Spleen (tissue), 11 donors: ENCODE data around the gene MOB3B. TPM values are rescaled to one million over a fixed set of nuclear protein-coding genes. Genes with fewer than 3 reads are reported as not detected.

Experiments used
- DNase-seq: peaks from one replicate; pipeline ENCODE4 v3.0.0-alpha.2; 2020
- H3K27ac ChIP-seq, 8 donors: fragments of 200-600 bp; sonication (generic) in 7 of 8; 1 replicate in 4 of 8; 2 replicates in 4 of 8; pipeline versions ENCODE4 v1.5.0 to v1.8.0; 2016 to 2021; ENCODE audit warnings: inconsistent platforms in 4 of 8, mild to moderate bottlenecking in 4 of 8, moderate library complexity in 1 of 8
- H3K27me3 ChIP-seq, 7 donors: fragments of 200-600 bp; sonication (generic) in 6 of 7; replicated peaks in 1 of 7; 1 replicate in 4 of 7; 2 replicates in 3 of 7; pipeline versions ENCODE4 v1.5.0 to v1.8.0; 2016 to 2021; ENCODE audit warnings: inconsistent platforms in 3 of 7, mild to moderate bottlenecking in 1 of 7
- H3K36me3 ChIP-seq, 6 donors: fragments of 200-600 bp; sonication (generic) in 5 of 6; 1 replicate in 4 of 6; 2 replicates in 2 of 6; pipeline versions ENCODE4 v1.5.0 to v1.8.0; 2016 to 2021; ENCODE audit warnings: inconsistent platforms in 2 of 6
- H3K4me1 ChIP-seq, 6 donors: fragments of 200-600 bp; sonication (generic) in 5 of 6; 1 replicate in 3 of 6; 2 replicates in 3 of 6; pipeline versions ENCODE4 v1.5.0 to v1.8.0; 2016 to 2021; ENCODE audit warnings: inconsistent platforms in 3 of 6
- H3K4me3 ChIP-seq, 8 donors: fragments of 200-600 bp; sonication (generic) in 7 of 8; 1 replicate in 4 of 8; 2 replicates in 4 of 8; pipeline versions ENCODE4 v1.5.0 to v1.8.0; 2016 to 2021; ENCODE audit warnings: inconsistent platforms in 4 of 8, mild to moderate bottlenecking in 4 of 8, moderate library complexity in 2 of 8
- H3K9me3 ChIP-seq, 8 donors: fragments of 200-600 bp; sonication (generic) in 7 of 8; 1 replicate in 4 of 8; 2 replicates in 4 of 8; pipeline versions ENCODE4 v1.5.0 to v1.8.0; 2016 to 2021; ENCODE audit warnings: inconsistent platforms in 4 of 8
- CTCF ChIP-seq, 11 experiments: fragments of 200-600 bp in 7 of 11; fragments of 450-650 bp in 4 of 11; sonication (generic) in 4 of 11; IDR thresholded peaks in 8 of 11; conservative IDR thresholded peaks in 3 of 11; 1 replicate in 7 of 11; 2 replicates in 4 of 11; pipeline versions ENCODE4 v1.4.0 to v1.8.0; 2016 to 2021; ENCODE audit warnings: antibody characterized with exemption in 11 of 11, inconsistent platforms in 4 of 11, mild to moderate bottlenecking in 1 of 11
- POLR2A ChIP-seq, 3 donors: fragments of 450-650 bp; IDR thresholded peaks; one replicate each; pipeline ENCODE4 v1.5.1; 2017; ENCODE audit warnings: antibody characterized with exemption in 3 of 3, mild to moderate bottlenecking in 1 of 3
- POLR2AphosphoS5 ChIP-seq, 3 donors: sonication (generic); formaldehyde crosslinking; IDR thresholded peaks; one replicate each; pipeline ENCODE4 v1.5.1; 2017; ENCODE audit warnings: antibody characterized with exemption in 3 of 3
- WGBS, 5 donors: extraction: QIAGEN DNeasy Blood & Tissue Kit in 3 of 5; methylation state at CpG; one replicate each; pipeline versions ENCODE4 v1.1.5 to v1.1.7; 2013 to 2018; 5-methylcytosine and 5-hydroxymethylcytosine counted together
- intact Hi-C: fragments of 100-400 bp; cut with DNase I; formaldehyde crosslinking; loops from one replicate; pipeline ENCODE4 v1.15.0; 2023; ENCODE audit warnings: low total_unique reads
- polyA plus RNA-seq, 3 donors: library from polyadenylated mRNA; stranded (reverse); fragments of 200-250 nt; gene quantifications; one replicate each; pipeline ENCODE4 v1.2.1, GENCODE V29; 2013
- total RNA-seq, 7 donors: library from RNA; depleted of rRNA in 3 of 7; stranded (reverse); fragments of >200 nt in 3 of 7; fragmentation: NEBNext Ultra II Directional in 4 of 7; extraction: Animal tissue kit (Norgen Biotek cat#: 25700) in 4 of 7; gene quantifications; one replicate each; pipeline versions ENCODE4 v1.1.0 to v1.2.1, GENCODE V29; 2016 to 2021
- donor health status: healthy with polysubstance abuse.
- donor health status: DM: no; HTN: no; CAD: no; lungs with moderate emphysema.
- donor health status: DM: no; HTN: no; CAD: no.
- donor health status: Bipolar disorder and iron deficiency.
- donor health status: healthy.
- donor health status: DM: no; HTN: no; CAD: no.
- donor health status: DM: yes; HTN: yes; CAD: no.

MOB3B gene
- total and polyA plus RNA-seq, 10 donors, result 9.4 to 27.7 (median 19.9) TPM

GRCh38 chr9:27392451-27392850 is 137.2 kb downstream of the MOB3B start:
- Histone ChIP-seq H3K9me3 (no peaks in the 10 kb centered on the region), H3K27me3 (no peaks in the 10 kb centered on the region), H3K4me3 (no peak overlapping the region), H3K36me3 (no peaks in the 10 kb centered on the region), H3K27ac (peak overlapping the region in 2 of 8 donors; percentile 2 to 50), H3K4me1 (peaks cover 0 to 51% (median 17%) of the 10 kb centered on the region in 6 donors)
- 89 to 100% (median 95%) methylated on average over 4 of the region's 4 CpGs for WGBS, 5 donors
- intact Hi-C loops, result no loop called here
- no peak for DNase-seq
- TF ChIP-seq CTCF (IDR thresholded peaks at IDR 0.05 in 8 of 11, conservative IDR thresholded peaks at IDR 0.05 in 3 of 11) (no peak), POLR2AphosphoS5 (IDR thresholded peaks at IDR 0.05) (no peak), POLR2A (IDR thresholded peaks at IDR 0.05) (no peak)

- H3K4me1 ChIP-seq, result peaks cover 0 to 63% (median 21%) of the 10 kb centered on the region in 6 donors
- no peak for TF ChIP-seq POLR2AphosphoS5 (IDR thresholded peaks at IDR 0.05)
- no peak for TF ChIP-seq CTCF (IDR thresholded peaks at IDR 0.05 in 8 of 11, conservative IDR thresholded peaks at IDR 0.05 in 3 of 11)
- TF ChIP-seq POLR2A (IDR thresholded peaks at IDR 0.05), result no peak
- DNase-seq, result no peak
- no peak overlapping the region for H3K4me3 ChIP-seq
- H3K36me3 ChIP-seq, result no peaks in the 10 kb centered on the region
- WGBS, 5 donors, result 75 to 84% (median 80%) methylated on average over 9 of the region's 9 CpGs
- H3K27me3 ChIP-seq, result no peaks in the 10 kb centered on the region
- no peak overlapping the region for H3K27ac ChIP-seq
- H3K9me3 ChIP-seq, result no peaks in the 10 kb centered on the region
- intact Hi-C loops, result no loop called here
Measured at GRCh38 chr9:27391040-27391895, 138.3 kb downstream of the MOB3B start.

GRCh38 chr9:27388150-27388549 is 141.5 kb downstream of the MOB3B start:
- WGBS, 5 donors, result 75 to 92% (median 86%) methylated on average over 2 of the region's 2 CpGs
- no peak for DNase-seq
- Histone ChIP-seq H3K4me3 (no peak overlapping the region), H3K27me3 (no peaks in the 10 kb centered on the region), H3K36me3 (no peaks in the 10 kb centered on the region), H3K4me1 (peaks cover 0 to 74% (median 33%) of the 10 kb centered on the region in 6 donors), H3K9me3 (no peaks in the 10 kb centered on the region), H3K27ac (peak overlapping the region in 2 of 8 donors; percentile 44 to 51)
- intact Hi-C loops, result no loop called here
- TF ChIP-seq POLR2AphosphoS5 (IDR thresholded peaks at IDR 0.05), result no peak
- TF ChIP-seq POLR2A (IDR thresholded peaks at IDR 0.05), result no peak
- no peak for TF ChIP-seq CTCF (IDR thresholded peaks at IDR 0.05 in 8 of 11, conservative IDR thresholded peaks at IDR 0.05 in 3 of 11)

- Histone ChIP-seq H3K27ac (peak overlapping the region in 3 of 8 donors; percentile 23 to 51 (median 44)), H3K9me3 (no peaks in the 10 kb centered on the region), H3K4me3 (no peak overlapping the region), H3K4me1 (peaks cover 0 to 74% (median 33%) of the 10 kb centered on the region in 6 donors), H3K36me3 (no peaks in the 10 kb centered on the region), H3K27me3 (no peaks in the 10 kb centered on the region)
- no peak for TF ChIP-seq POLR2AphosphoS5 (IDR thresholded peaks at IDR 0.05)
- no peak for TF ChIP-seq CTCF (IDR thresholded peaks at IDR 0.05 in 8 of 11, conservative IDR thresholded peaks at IDR 0.05 in 3 of 11)
- no peak for TF ChIP-seq POLR2A (IDR thresholded peaks at IDR 0.05)
- DNase-seq, result no peak
- intact Hi-C loops, result no loop called here
- 77 to 86% (median 80%) methylated on average over 3 of the region's 3 CpGs for WGBS, 5 donors
Measured at GRCh38 chr9:27387722-27388121, 141.9 kb downstream of the MOB3B start.
